Right hindlimb (tissue), 1 donor: ENCODE measurements around the gene TCTN2.

Source experiments
- DNase-seq: peaks from one replicate; pipeline ENCODE4 v3.0.0-alpha.2; 2018

The TCTN2 gene

DNA sequence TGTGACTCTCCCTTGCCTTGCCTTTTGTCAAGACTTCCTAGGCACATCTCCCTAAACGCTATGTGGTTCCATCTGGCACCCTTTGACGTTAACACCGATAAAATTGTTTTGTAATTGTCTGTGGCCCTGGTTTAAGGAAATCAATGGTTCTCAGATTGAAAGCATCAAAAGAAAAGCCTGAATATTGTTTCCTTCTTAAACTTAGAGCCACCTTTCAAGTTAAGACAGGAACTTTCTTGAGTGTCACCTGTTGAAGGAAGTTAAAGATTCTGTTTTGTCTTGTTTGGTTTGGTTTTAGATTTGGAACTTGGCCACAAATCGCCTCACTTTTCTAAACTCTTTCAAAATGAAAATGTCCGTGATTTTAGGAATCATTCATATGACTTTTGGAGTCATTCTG lies 76.4 kb downstream of the TCTN2 start:
- no peak for DNase-seq

DNA sequence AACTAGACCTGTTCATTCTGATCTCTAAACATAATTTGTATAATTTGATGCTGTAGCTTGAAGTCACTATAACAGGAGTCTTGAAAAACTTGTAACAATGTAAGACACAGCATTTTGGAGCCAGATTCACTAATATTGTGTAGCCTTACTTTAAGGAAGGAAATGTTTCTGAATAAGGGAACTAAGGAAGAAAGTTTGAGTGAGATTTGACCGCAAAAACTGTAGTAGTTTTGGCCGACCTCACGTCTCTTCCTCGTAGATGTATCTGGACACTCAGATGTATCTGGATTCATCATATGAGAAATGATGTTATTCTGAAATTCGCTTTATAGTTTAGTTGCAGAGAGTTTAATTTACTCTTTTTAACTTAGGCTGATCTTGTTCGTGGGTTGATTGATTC lies 77.2 kb downstream of the TCTN2 start:
- DNase-seq: no peak

DNA sequence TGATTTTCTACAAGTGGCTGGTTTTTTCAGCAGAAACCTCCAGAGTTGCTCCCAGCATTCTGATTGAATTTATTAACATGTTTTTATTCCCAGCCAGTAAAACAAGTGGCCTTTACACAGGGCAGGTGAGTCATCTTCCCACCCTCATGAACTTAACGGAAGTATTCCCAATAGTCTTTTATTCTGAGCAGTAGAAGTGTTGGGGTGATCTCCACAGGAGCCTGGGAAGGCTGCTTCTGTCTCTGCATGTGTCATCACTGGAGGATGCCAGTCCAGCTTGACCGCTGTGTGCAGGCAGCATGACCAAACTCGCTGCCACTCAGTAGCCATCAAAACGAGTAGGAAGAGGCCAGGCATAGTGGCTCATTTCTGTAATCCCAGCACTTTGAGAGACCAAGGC lies 77.7 kb downstream of the TCTN2 start:
- no peak for DNase-seq

DNA sequence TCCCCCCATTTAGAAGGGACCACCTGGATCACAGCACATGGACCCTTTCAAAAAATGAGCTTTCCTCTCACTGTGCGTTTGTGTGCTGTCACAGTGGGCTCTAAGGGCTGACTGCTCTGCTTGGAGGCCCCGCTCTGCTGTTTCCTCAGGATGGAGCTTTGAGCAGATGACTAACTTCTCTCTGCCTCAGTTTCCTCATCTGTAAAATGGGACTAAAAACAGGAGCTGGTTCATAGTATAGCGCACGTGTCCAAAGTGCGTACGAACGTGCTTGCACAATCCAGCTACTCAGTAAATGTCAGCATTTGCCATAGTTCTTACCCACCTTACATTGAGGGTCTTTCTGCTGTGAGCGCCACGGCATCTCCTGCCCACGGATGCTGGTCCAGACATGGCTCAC lies 78.4 kb downstream of the TCTN2 start:
- no peak for DNase-seq

DNA sequence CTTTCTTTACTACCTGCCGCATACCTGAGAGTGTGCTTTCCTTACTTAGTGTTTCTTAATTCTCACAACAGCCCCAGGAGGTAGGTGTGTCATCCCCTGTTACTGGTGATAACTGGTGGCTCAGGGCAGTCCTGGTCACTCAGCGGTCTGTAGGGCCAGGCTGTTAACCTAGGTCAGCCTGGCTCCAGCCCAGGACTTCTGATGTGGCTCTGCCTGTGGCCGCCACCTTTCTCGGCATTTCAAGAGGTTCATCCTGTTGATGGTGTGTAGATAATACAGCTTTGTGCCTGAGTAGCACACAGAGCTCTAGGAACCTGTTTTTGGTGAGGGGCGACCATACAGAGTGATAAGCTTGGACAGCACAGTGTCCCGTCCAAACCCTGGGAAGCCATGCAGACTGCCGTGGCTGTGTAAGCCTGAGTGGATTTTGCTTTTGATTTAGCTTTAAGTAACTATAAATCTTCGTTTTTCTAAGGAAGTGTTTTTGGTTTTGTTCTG lies 79.3 kb downstream of the TCTN2 start:
- DNase-seq: no peak

DNA sequence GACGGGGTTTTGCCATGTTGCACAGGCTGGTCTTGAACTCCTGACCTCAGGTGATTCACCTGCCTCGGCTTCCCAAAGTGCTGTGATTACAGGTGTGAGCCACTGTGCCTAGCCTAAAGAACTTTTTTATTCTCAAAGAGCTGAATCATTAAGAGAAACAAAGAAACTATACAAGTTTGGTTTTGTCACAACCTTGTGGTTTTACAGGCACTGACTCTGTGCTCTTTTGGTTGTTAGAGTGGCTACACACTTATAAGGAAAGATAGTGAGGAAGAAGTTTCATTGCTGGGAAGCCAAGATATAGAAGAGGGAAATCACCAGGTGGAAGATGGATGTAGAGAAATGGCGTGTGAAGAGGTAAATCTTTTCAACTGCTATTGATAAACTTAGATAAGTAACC lies 81.1 kb downstream of the TCTN2 start:
- no peak for DNase-seq

DNA sequence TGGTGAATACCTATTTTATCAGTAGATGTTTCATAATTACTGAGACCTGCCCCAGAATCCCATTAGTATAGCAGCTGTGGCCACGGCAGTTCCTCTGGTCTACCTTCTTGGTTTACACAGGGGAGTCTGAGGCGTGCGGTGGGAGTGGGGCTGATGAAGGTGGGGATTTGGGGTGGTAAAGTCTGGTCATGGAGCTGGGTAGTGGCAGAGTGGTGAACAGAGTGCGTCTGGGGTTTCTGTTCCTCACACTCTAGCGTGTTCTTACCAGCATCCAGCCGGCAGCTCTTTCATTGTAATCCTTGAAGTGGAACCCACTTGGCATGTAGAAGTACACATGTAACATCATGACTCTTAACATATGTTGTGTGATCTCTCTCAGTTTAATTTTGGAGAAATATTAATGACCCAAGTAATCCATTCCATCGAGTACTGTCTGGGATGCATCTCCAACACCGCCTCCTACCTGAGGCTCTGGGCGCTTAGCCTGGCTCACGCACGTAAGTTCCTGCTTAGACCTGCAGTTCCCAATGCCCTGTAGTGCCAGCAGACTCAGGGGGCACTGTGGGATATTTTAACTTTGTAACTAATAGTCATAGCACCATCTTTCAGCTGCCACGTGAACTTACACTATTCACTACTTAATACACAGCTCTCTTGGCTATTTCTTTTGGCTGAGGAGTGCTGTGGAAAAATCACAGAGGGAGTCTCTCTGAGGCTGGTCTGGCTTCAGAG lies 83.3 kb downstream of the TCTN2 start:
- DNase-seq: no peak

DNA sequence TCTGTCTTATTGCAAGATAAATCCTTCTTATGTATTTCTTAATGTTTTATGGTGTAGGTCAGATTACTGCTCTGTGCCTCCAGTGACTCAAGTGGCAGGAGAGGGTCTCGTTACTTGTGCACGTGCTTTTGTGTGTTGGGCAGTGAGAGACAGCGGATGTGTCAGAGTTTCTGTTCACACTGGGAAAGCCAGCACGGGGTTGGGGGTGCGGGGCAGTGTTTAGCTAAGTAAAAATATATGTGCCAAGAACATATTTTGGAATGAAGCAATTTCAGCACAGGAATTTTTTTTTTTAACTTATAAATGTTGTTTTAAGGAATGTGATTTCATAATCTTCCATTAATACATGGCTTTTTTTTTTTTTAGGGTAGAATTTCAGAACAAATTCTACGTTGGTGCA lies 86.6 kb downstream of the TCTN2 start:
- DNase-seq: no peak
